GM12878 (cell line): Measurements from ENCODE around the gene HERPUD2. TPM values are rescaled to one million over a fixed set of nuclear protein-coding genes. Genes with fewer than 3 reads are reported as not detected.
A peak's percentile ranks its signal among the peaks of the same experiment; 100 is the strongest.

Experiments
- ATAC-seq: fragments of 200-7000 bp; cut with Tn5 transposase; 3 replicates; pipeline ENCODE4 v1.9.1; 2020; ENCODE audit warnings: mild to moderate bottlenecking, moderate library complexity
- BruUV-seq: library from RNA; stranded (reverse); fragments of 400-500 nt; replicated peaks from 2 replicates; lab custom pipeline; 2021; lab: Mats Ljungman, UMichigan
- CTCF ChIA-PET: fragments of 300-600 bp; sonication (Branson Sonifier 250); formaldehyde crosslinking; extraction: SDS; loops from one replicate; lab custom pipeline; 2021; ENCODE audit warnings: inconsistent platforms; lab: Yijun Ruan, JAX
- POLR2A ChIA-PET: fragments of 350-600 bp; formaldehyde crosslinking; extraction: SDS; loops from one replicate; lab custom pipeline; 2021; ENCODE audit warnings: inconsistent platforms; lab: Charles Lee
- RAD21 ChIA-PET: fragments of 300-600 bp; sonication (Branson Sonifier 250); formaldehyde crosslinking; loops from one replicate; lab custom pipeline; 2023; ENCODE audit warnings: antibody characterized with exemption; ENCODE audit not compliant: unreplicated experiment; lab: Charles Lee
- SMC1A ChIA-PET: fragments of 300-600 bp; sonication (Branson Sonifier 250); formaldehyde crosslinking; loops from one replicate; lab custom pipeline; 2023; ENCODE audit not compliant: unreplicated experiment, uncharacterized antibody; lab: Charles Lee
- DNase-seq: peaks from one replicate; pipeline ENCODE4 v3.0.0-alpha.2; 2011; ENCODE audit warnings: low read depth, low spot score
- FAIRE-seq: peaks from 3 replicates; lab custom pipeline; 2011; peaks lifted over from hg19 to GRCh38; lab: Jason Lieb, UNC
- H2AFZ ChIP-seq: 2 replicates; pipeline ENCODE4 v1.6.0; 2011; ENCODE audit warnings: low read depth, low read length, control low read depth; ENCODE audit not compliant: control insufficient read depth
- H3K27ac ChIP-seq: 2 replicates; pipeline ENCODE4 v1.5.1; 2011; ENCODE audit warnings: control low read depth; ENCODE audit not compliant: control insufficient read depth, insufficient read depth
- H3K27me3 ChIP-seq, 2 experiments: replicated peaks in 1 of 2; 2 replicates each; pipeline versions ENCODE4 v1.6.0 to v1.6.1; 2011; ENCODE audit warnings: low read length in 1 of 2; ENCODE audit not compliant: control insufficient read depth in 2 of 2, insufficient read depth in 2 of 2
- H3K36me3 ChIP-seq, 2 experiments: 2 replicates each; pipeline ENCODE4 v1.5.1; 2011; ENCODE audit warnings: low read length in 1 of 2; ENCODE audit not compliant: control insufficient read depth in 2 of 2, insufficient read depth in 2 of 2
- H3K4me1 ChIP-seq: 2 replicates; pipeline ENCODE4 v1.6.1; 2011; ENCODE audit warnings: mild to moderate bottlenecking, low read length, moderate library complexity, mixed read lengths; ENCODE audit not compliant: control insufficient read depth, insufficient read depth
- H3K4me2 ChIP-seq: 2 replicates; pipeline ENCODE4 v1.6.0; 2011; ENCODE audit warnings: control low read depth; ENCODE audit not compliant: control insufficient read depth, insufficient read depth
- H3K4me3 ChIP-seq: fragments of 200-600 bp; sonication (generic); 2 replicates; pipeline ENCODE4 v1.5.1; 2016
- H3K79me2 ChIP-seq: 2 replicates; pipeline ENCODE4 v1.6.0; 2011; ENCODE audit warnings: low read length; ENCODE audit not compliant: control insufficient read depth, insufficient read depth
- H3K9ac ChIP-seq: 2 replicates; pipeline ENCODE4 v1.8.0; 2011; ENCODE audit warnings: low read length, control low read depth, mixed read lengths; ENCODE audit not compliant: control insufficient read depth, insufficient read depth
- H3K9me3 ChIP-seq: replicated peaks from 3 replicates; pipeline ENCODE4 v1.5.1; 2011; ENCODE audit warnings: mild to moderate bottlenecking, low read length; ENCODE audit not compliant: control insufficient read depth, insufficient read depth
- H4K20me1 ChIP-seq: 2 replicates; pipeline ENCODE4 v1.6.0; 2011; ENCODE audit not compliant: control insufficient read depth, insufficient read depth
- IKZF2 ChIP-seq, 2 experiments: fragments of 450-650 bp; IDR thresholded peaks; 2 replicates each; pipeline ENCODE4 v1.6.1; 2017; ENCODE audit warnings: mild to moderate bottlenecking in 2 of 2, moderate library complexity in 2 of 2
- POLR2AphosphoS5 ChIP-seq: IDR thresholded peaks from 2 replicates; pipeline ENCODE4 v1.6.1; 2011; ENCODE audit warnings: mild to moderate bottlenecking, low read length, inconsistent platforms
- TARDBP ChIP-seq: IDR thresholded peaks from 2 replicates; pipeline ENCODE4 v1.6.1; 2016; ENCODE audit warnings: borderline replicate concordance
- ZNF622 ChIP-seq: fragments of 450-650 bp; IDR thresholded peaks from 2 replicates; pipeline ENCODE4 v1.6.1; 2017; ENCODE audit warnings: mild to moderate bottlenecking, inconsistent platforms
- WGBS: methylation state at CpG from one replicate; pipeline ENCODE4 v1.1.6; 2016; ENCODE audit warnings: low lambda C conversion rate; ENCODE audit not compliant: insufficient replicate concordance, insufficient coverage; ENCODE audit errors: missing lambda C conversion rate; 5-methylcytosine and 5-hydroxymethylcytosine counted together
- in situ Hi-C: fragments of 300-500 bp; cut with MboI; formaldehyde crosslinking; loops from 9 replicates; pipeline ENCODE4 v1.14.3; 2018; ENCODE audit warnings: mixed read lengths
- intact Hi-C: fragments of 100-400 bp; cut with micrococcal nuclease; formaldehyde crosslinking; loops from one replicate; pipeline ENCODE4 v1.14.2; 2022; ENCODE audit not compliant: unreplicated experiment
- polyA plus RNA-seq, 11 experiments: library from polyadenylated mRNA; depleted of rRNA in 4 of 11; unstranded in 6 of 11; stranded (reverse) in 5 of 11; fragments of >200 nt; fragmentation: Nextera tagmentation in 4 of 11; fragmentation: Illumina TruSeq in 1 of 11; extraction: Ambion mirVana in 4 of 11; extraction: Trizol in 1 of 11; gene quantifications; 1 replicate in 1 of 11; 2 replicates in 10 of 11; pipeline versions ENCODE4 v1.2.1 to v1.2.3, GENCODE V29; 2011 to 2016; ENCODE audit warnings: inconsistent platforms in 2 of 11, missing spikeins in 2 of 11, low read depth in 1 of 11
- total RNA-seq, 4 experiments: library from RNA; depleted of rRNA in 3 of 4; stranded (reverse); fragments of >200 nt in 3 of 4; fragmentation: Illumina TruSeq in 1 of 4; extraction: Trizol in 1 of 4; gene quantifications; 2 replicates each; pipeline versions ENCODE4 v1.2.1 to v1.2.3, GENCODE V29; 2013 to 2021
- TF ChIP-seq, protein P1 (sequence below): fragments of 450-650 bp; IDR thresholded peaks from 2 replicates; pipeline ENCODE4 v1.6.1; 2017; ENCODE audit warnings: low read depth, mild to moderate bottlenecking, moderate library complexity

Gene HERPUD2
- total and polyA plus RNA-seq, 10 of the 15 experiments (the other 5 are each of a cell fraction or from before 2014, with no cell fraction given), result 4.7 to 69.6 (median 13.9) TPM

DNA sequence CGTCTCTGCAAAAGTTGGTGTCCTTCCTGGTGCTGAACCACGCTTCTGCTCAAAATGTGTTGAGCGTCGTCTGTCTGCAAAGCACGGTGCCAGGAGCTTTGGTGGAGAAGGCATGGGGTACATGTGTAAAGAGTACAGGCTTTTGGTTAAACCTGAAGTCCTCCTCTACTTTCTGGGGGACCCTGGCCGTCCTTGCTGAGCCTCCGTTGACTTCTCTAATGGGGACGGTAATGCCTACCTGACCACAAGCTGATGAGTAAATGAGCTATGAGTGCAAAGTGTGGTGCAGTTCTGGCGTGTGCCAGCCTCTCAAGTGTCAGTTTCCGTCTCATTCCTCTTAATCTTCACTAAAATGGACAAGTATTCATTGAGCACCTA lies 527 bp upstream of the HERPUD2 start:
- RAD21 ChIA-PET, result interaction anchor here (1.3 to 11.8 kb wide), 4 partner anchors 12 to 31 kb away, joined by 3 to 152 read pairs (median 16); no protein-coding TSS in a partner anchor
- DNase-seq, result no peak
- intact Hi-C loops (loop anchor here (1.0 to 2.0 kb wide), 3 partner anchors 30 to 105 kb away; partner anchors contain the start of gene SEPTIN7), in situ Hi-C loops (no loop called here)
- Histone ChIP-seq H3K79me2 (peaks cover 51% of the 10 kb centered on the region), H3K36me3 (no peaks in the 10 kb centered on the region), H3K9me3 (no peaks in the 10 kb centered on the region), H3K27me3 (no peaks in the 10 kb centered on the region), H4K20me1 (no peaks in the 10 kb centered on the region), H3K4me1 (no peaks in the 10 kb centered on the region), H3K27ac (peak overlapping the region; percentile 91), H3K9ac (peak overlapping the region; percentile 97), H3K4me2 (peak overlapping the region; percentile 96), H3K4me3 (peak overlapping the region; percentile 94), H2AFZ (peak overlapping the region; percentile 83)
- CTCF ChIA-PET, result interaction anchor here (0.6 to 4.1 kb wide), 8 partner anchors 10 to 226 kb away, joined by 3 to 16 read pairs (median 4); partner anchors contain the start of gene SEPTIN7
- no peak for FAIRE-seq
- POLR2A ChIA-PET, result interaction anchor here (0.6 to 4.0 kb wide), 9 partner anchors 8 to 175 kb away, joined by 3 to 26 read pairs (median 5); partner anchors contain the start of gene SEPTIN7
- TF ChIP-seq TARDBP (no peak), IKZF2 (IDR thresholded peaks at IDR 0.05) (0 out of 4 replicates have a peak, but pooled peaks of 1 of the 2 experiments have one; percentile 4)
- BruUV-seq, result no TSS peak
- SMC1A ChIA-PET, result interaction anchor here (0.5 to 14.9 kb wide), 10 partner anchors 14 to 280 kb away, joined by 3 to 157 read pairs (median 4); no protein-coding TSS in a partner anchor
- WGBS, result under 1% methylated on average over 10 of the region's 10 CpGs
- peak; percentile 0; the same call in 2 of the 3 replicates for ATAC-seq

DNA sequence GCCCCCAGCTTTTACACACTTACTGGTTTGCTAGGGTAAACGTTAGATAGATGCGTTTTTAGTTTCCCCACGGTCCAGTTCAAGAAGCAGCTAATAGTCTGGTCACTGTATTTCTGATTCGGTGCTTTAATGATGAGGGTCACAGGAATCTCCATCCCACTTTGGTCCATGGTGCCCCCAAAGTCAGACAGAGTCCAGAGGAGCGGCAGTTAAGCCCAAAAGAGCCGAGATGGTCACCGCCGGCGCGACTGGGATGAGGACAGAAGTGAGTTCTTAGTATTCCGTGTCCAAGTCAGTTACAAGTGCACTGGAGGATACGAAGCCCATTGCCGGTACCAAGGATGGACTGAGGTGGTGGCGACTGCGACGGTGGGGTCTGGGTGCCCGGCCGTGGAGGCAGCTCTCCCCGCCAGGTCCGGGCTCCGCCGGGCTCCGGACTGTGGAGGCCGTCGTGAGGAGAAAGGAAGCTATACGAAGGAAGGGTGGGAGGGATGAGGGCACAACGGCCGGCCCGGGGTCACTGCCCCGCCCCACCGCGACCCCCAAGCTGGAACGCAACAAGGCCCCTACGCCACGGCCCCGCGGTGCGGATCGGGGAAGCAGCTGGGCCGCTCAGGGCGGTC lies 663 bp downstream of the HERPUD2 start:
- CTCF ChIA-PET, result interaction anchor here (0.6 to 4.1 kb wide), 6 partner anchors 22 to 212 kb away, joined by 3 to 16 read pairs (median 6); partner anchors contain the start of gene SEPTIN7
- POLR2A ChIA-PET, result interaction anchor here (0.6 to 4.0 kb wide), 6 partner anchors 15 to 176 kb away, joined by 3 to 26 read pairs (median 7); partner anchors contain the start of gene SEPTIN7
- TF ChIP-seq ZNF622, result no peak
- TF ChIP-seq POLR2AphosphoS5, result no peak
- TF ChIP-seq, protein P1, sequence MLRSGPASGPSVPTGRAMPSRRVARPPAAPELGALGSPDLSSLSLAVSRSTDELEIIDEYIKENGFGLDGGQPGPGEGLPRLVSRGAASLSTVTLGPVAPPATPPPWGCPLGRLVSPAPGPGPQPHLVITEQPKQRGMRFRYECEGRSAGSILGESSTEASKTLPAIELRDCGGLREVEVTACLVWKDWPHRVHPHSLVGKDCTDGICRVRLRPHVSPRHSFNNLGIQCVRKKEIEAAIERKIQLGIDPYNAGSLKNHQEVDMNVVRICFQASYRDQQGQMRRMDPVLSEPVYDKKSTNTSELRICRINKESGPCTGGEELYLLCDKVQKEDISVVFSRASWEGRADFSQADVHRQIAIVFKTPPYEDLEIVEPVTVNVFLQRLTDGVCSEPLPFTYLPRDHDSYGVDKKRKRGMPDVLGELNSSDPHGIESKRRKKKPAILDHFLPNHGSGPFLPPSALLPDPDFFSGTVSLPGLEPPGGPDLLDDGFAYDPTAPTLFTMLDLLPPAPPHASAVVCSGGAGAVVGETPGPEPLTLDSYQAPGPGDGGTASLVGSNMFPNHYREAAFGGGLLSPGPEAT, result no peak
- peak; percentile 33 for ATAC-seq
- intact Hi-C loops, result loop anchor here (2.0 to 5.0 kb wide), 2 partner anchors 47 to 107 kb away; partner anchors contain the start of gene SEPTIN7
- H3K4me1 ChIP-seq, result no peaks in the 10 kb centered on the region
- H3K36me3 ChIP-seq, result no peaks in the 10 kb centered on the region
- SMC1A ChIA-PET, result interaction anchor here (1.1 to 14.9 kb wide), 5 partner anchors 15 to 108 kb away, joined by 3 to 157 read pairs (median 7); no protein-coding TSS in a partner anchor
- H3K27me3 ChIP-seq, result no peaks in the 10 kb centered on the region
- in situ Hi-C loops, result no loop called here
- no peaks in the 10 kb centered on the region for H4K20me1 ChIP-seq
- H3K4me2 ChIP-seq, result peak overlapping the region; percentile 96
- DNase-seq, result no peak
- H3K4me3 ChIP-seq, result peak overlapping the region; percentile 94
- TSS peak; percentile 50 for BruUV-seq
- no peak for FAIRE-seq
- peak overlapping the region; percentile 83 for H2AFZ ChIP-seq
- WGBS, result under 1% methylated on average over 38 of the region's 41 CpGs
- H3K9me3 ChIP-seq, result no peaks in the 10 kb centered on the region
- peaks cover 61% of the 10 kb centered on the region for H3K79me2 ChIP-seq
- H3K27ac ChIP-seq, result peak overlapping the region; percentile 91
- RAD21 ChIA-PET, result interaction anchor here (0.7 to 11.8 kb wide), 4 partner anchors 15 to 64 kb away, joined by 3 to 152 read pairs (median 14); no protein-coding TSS in a partner anchor
- H3K9ac ChIP-seq, result peak overlapping the region; percentile 97
